Measurements from ENCODE around the gene MGAT4C. TPM values are rescaled to one million over a fixed set of nuclear protein-coding genes. Genes with fewer than 3 reads are reported as not detected.
"Not testable (repeated sequence)": the region's sequence is repeated elsewhere in the genome, so short reads cannot be mapped to it uniquely, and the experiment has no call there.

MGAT4C gene
- total RNA-seq, 1 donor from 2014 or later = 2.3 TPM

- intact Hi-C loops (cut with micrococcal nuclease) = no loop called here
- DNase-seq = no peak
- ATAC-seq = no peak
Observed at GRCh38 chr12:86145156-86145555, 111.0 kb downstream of the MGAT4C start.

- no peak for DNase-seq
- no peak for ATAC-seq
- intact Hi-C loops (cut with micrococcal nuclease) = no loop called here
Observed at GRCh38 chr12:86143162-86143561, 113.0 kb downstream of the MGAT4C start.

GRCh38 chr12:86139671-86140070 lies 116.5 kb downstream of the MGAT4C start:
- intact Hi-C loops (cut with micrococcal nuclease) = no loop called here
- no peak for ATAC-seq

GRCh38 chr12:86138770-86139169 lies 117.4 kb downstream of the MGAT4C start:
- intact Hi-C loops (cut with micrococcal nuclease) = no loop called here
- DNase-seq (no peak), ATAC-seq (no peak)

More at GRCh38 chr12:86139671-86140070, 116.5 kb downstream of the MGAT4C start:
- no peak for DNase-seq

- DNase-seq = no peak
- intact Hi-C loops (cut with micrococcal nuclease) = no loop called here
- no peak for ATAC-seq
Observed at GRCh38 chr12:86137936-86138335, 118.3 kb downstream of the MGAT4C start.

GRCh38 chr12:86134561-86134960 lies 121.6 kb downstream of the MGAT4C start:
- no peak for DNase-seq
- ATAC-seq = no peak
- intact Hi-C loops (cut with micrococcal nuclease) = no loop called here

GRCh38 chr12:86126900-86127299 lies 129.3 kb downstream of the MGAT4C start:
- DNase-seq; intact Hi-C loops (cut with micrococcal nuclease); ATAC-seq: not testable (repeated sequence)

- DNase-seq = no peak
- intact Hi-C loops (cut with micrococcal nuclease) = no loop called here
- ATAC-seq = no peak
Observed at GRCh38 chr12:86122846-86123468, 133.2 kb downstream of the MGAT4C start.

- ATAC-seq = no peak
- DNase-seq = no peak
- intact Hi-C loops (cut with micrococcal nuclease) = no loop called here
Observed at GRCh38 chr12:86118161-86118560, 138.0 kb downstream of the MGAT4C start.

GRCh38 chr12:86117711-86118110 lies 138.5 kb downstream of the MGAT4C start:
- ATAC-seq = no peak
- DNase-seq = no peak
- intact Hi-C loops (cut with micrococcal nuclease) = no loop called here

GRCh38 chr12:86104087-86104486 lies 152.1 kb downstream of the MGAT4C start:
- ATAC-seq = no peak
- no peak for DNase-seq
- intact Hi-C loops (cut with micrococcal nuclease) = no loop called here

GRCh38 chr12:86097161-86097560 lies 159.0 kb downstream of the MGAT4C start:
- DNase-seq (no peak), ATAC-seq (no peak)
- intact Hi-C loops (cut with micrococcal nuclease) = no loop called here

- intact Hi-C loops (cut with micrococcal nuclease) = no loop called here
- ATAC-seq (no peak), DNase-seq (no peak)
Observed at GRCh38 chr12:86091681-86092080, 164.5 kb downstream of the MGAT4C start.

GRCh38 chr12:86081843-86082242 lies 174.3 kb downstream of the MGAT4C start:
- no peak for DNase-seq
- no peak for ATAC-seq
- intact Hi-C loops (cut with micrococcal nuclease) = no loop called here

GRCh38 chr12:86059052-86059451 lies 197.1 kb downstream of the MGAT4C start:
- ATAC-seq; intact Hi-C loops (cut with micrococcal nuclease); DNase-seq: not testable (repeated sequence)

- DNase-seq (no peak), ATAC-seq (no peak)
- intact Hi-C loops (cut with micrococcal nuclease) = no loop called here
Observed at GRCh38 chr12:86057092-86057845, 198.9 kb downstream of the MGAT4C start.

- DNase-seq = no peak
- no peak for ATAC-seq
- intact Hi-C loops (cut with micrococcal nuclease) = no loop called here
Observed at GRCh38 chr12:86052921-86053320, 203.3 kb downstream of the MGAT4C start.

GRCh38 chr12:86050010-86050409 lies 206.2 kb downstream of the MGAT4C start:
- intact Hi-C loops (cut with micrococcal nuclease) = no loop called here
- DNase-seq (no peak), ATAC-seq (no peak)

GRCh38 chr12:86044396-86044795 lies 211.8 kb downstream of the MGAT4C start:
- intact Hi-C loops (cut with micrococcal nuclease) = no loop called here
- ATAC-seq = no peak
- DNase-seq = peak; percentile 18

- intact Hi-C loops (cut with micrococcal nuclease) = no loop called here
- ATAC-seq (no peak), DNase-seq (no peak)
Observed at GRCh38 chr12:86042062-86042461, 214.1 kb downstream of the MGAT4C start.

GRCh38 chr12:86018361-86018760 lies 237.8 kb downstream of the MGAT4C start:
- ATAC-seq = no peak
- intact Hi-C loops (cut with micrococcal nuclease) = no loop called here
- no peak for DNase-seq
